C4-2B (cell line): ENCODE results near the gene PRELP.

Experiments
- H3K27ac ChIP-seq: fragments of 450-650 bp; 2 replicates; pipeline ENCODE4 v1.5.1; 2017
- CTCF ChIP-seq: fragments of 450-650 bp; conservative IDR thresholded peaks from 2 replicates; pipeline ENCODE4 v1.5.1; 2017; ENCODE audit warnings: mild to moderate bottlenecking
- ZFX ChIP-seq: fragments of 450-650 bp; IDR thresholded peaks from 2 replicates; pipeline ENCODE4 v1.6.1; 2017

The PRELP gene

GRCh38 chr1:203526130-203526529 is 50.5 kb downstream of the PRELP start:
- TF ChIP-seq ZFX (no peak), CTCF (no peak)
- no peak overlapping the region for H3K27ac ChIP-seq

GRCh38 chr1:203526572-203526971 is 51.0 kb downstream of the PRELP start:
- no peak overlapping the region for H3K27ac ChIP-seq
- TF ChIP-seq CTCF (no peak), ZFX (no peak)

GRCh38 chr1:203527013-203527412 is 51.4 kb downstream of the PRELP start:
- TF ChIP-seq CTCF (no peak), ZFX (no peak)
- no peak overlapping the region for H3K27ac ChIP-seq

- H3K27ac ChIP-seq: no peak overlapping the region
- TF ChIP-seq CTCF (no peak), ZFX (no peak)
Observed at GRCh38 chr1:203528063-203528462, 52.5 kb downstream of the PRELP start.

- no peak for TF ChIP-seq ZFX
- TF ChIP-seq CTCF: no peak
- no peak overlapping the region for H3K27ac ChIP-seq
Observed at GRCh38 chr1:203528976-203529835, 53.6 kb downstream of the PRELP start.

- TF ChIP-seq CTCF: no peak
- no peak for TF ChIP-seq ZFX
- no peak overlapping the region for H3K27ac ChIP-seq
Observed at GRCh38 chr1:203531063-203531462, 55.5 kb downstream of the PRELP start.

GRCh38 chr1:203534012-203534411 is 58.4 kb downstream of the PRELP start:
- H3K27ac ChIP-seq: no peak overlapping the region

More at GRCh38 chr1:203534012-203534411, 58.4 kb downstream of the PRELP start:
- TF ChIP-seq ZFX (no peak), CTCF (no peak)
